Heart right ventricle (tissue), 16 donors: ENCODE data around the gene BRPF1. TPM values are rescaled to one million over a fixed set of nuclear protein-coding genes. Genes with fewer than 3 reads are reported as not detected.

ENCODE experiments used
- ATAC-seq, 8 donors: fragments of 200-7000 bp; cut with Tn5 transposase; one replicate each; pipeline ENCODE4 v1.9.1; 2020; ENCODE audit warnings: mild to moderate bottlenecking in 8 of 8, moderate library complexity in 8 of 8, moderate number of reproducible peaks in 1 of 8
- DNase-seq, 2 donors: peaks; one replicate each; pipeline ENCODE4 v3.0.0-alpha.2; 2020
- H3K27ac ChIP-seq, 10 donors: fragments of 200-600 bp; sonication (generic) in 2 of 10; one replicate each; pipeline versions ENCODE4 v1.5.0 to v1.8.0; 2020 to 2022; ENCODE audit warnings: mild to moderate bottlenecking in 3 of 10
- H3K27me3 ChIP-seq, 7 donors: fragments of 200-600 bp; one replicate each; pipeline ENCODE4 v1.8.0; 2021 to 2022; ENCODE audit warnings: mild to moderate bottlenecking in 2 of 7
- H3K36me3 ChIP-seq, 9 donors: fragments of 200-600 bp; sonication (generic) in 1 of 9; one replicate each; pipeline versions ENCODE4 v1.5.0 to v1.8.0; 2020 to 2022; ENCODE audit warnings: mild to moderate bottlenecking in 2 of 9
- H3K4me1 ChIP-seq, 9 donors: fragments of 200-600 bp; sonication (generic) in 1 of 9; one replicate each; pipeline versions ENCODE4 v1.5.0 to v1.8.0; 2020 to 2022; ENCODE audit warnings: mild to moderate bottlenecking in 4 of 9
- H3K4me3 ChIP-seq, 10 donors: fragments of 200-600 bp; sonication (generic) in 2 of 10; one replicate each; pipeline versions ENCODE4 v1.5.0 to v1.8.0; 2020 to 2022; ENCODE audit warnings: mild to moderate bottlenecking in 7 of 10, moderate library complexity in 2 of 10
- H3K9me3 ChIP-seq, 11 donors: fragments of 200-600 bp in 10 of 11; sonication (generic) in 2 of 11; one replicate each; pipeline versions ENCODE4 v1.5.0 to v1.8.0; 2013 to 2022; ENCODE audit warnings: mild to moderate bottlenecking in 2 of 11, control low read depth in 1 of 11, moderate library complexity in 1 of 11
- WGBS, 2 donors: extraction: QIAGEN DNeasy Blood & Tissue Kit; methylation state at CpG; one replicate each; pipeline ENCODE4 v1.1.7; 2013; ENCODE audit warnings: inconsistent platforms in 1 of 2; 5-methylcytosine and 5-hydroxymethylcytosine counted together
- intact Hi-C, 10 donors: fragments of 100-400 bp; cut with DNase I; formaldehyde crosslinking; loops; one replicate each; pipeline versions ENCODE4 v1.11.1 to v1.14.2; 2022
- polyA plus RNA-seq, 2 donors: library from polyadenylated mRNA; stranded (reverse); fragments of 200-250 nt; gene quantifications; one replicate each; pipeline ENCODE4 v1.2.3, GENCODE V29; 2013
- total RNA-seq, 10 donors: library from RNA; stranded (reverse); fragmentation: NEBNext Ultra II Directional in 3 of 10; extraction: Animal tissue kit (Norgen Biotek cat#: 25700) in 3 of 10; gene quantifications; one replicate each; pipeline versions ENCODE4 v1.2.1 to v1.2.4, GENCODE V29; 2021 to 2023
- TF ChIP-seq, protein P1 (sequence below), 9 donors: fragments of 200-600 bp; sonication (generic) in 2 of 9; IDR thresholded peaks; one replicate each; pipeline versions ENCODE4 v1.5.0 to v1.8.0; 2021 to 2022; ENCODE audit warnings: antibody characterized with exemption in 9 of 9, mild to moderate bottlenecking in 5 of 9, moderate library complexity in 1 of 9
- donor health status: Arrhythmogenic right ventricular cardiomyopathy.
- donor health status: ischemic (EF 13 %, LVEDD 7.1; RV severe dilation, severe dysfunction).
- donor health status: healthy with polysubstance abuse.
- donor health status: DM: no; HTN: yes; CAD: no.
- donor health status: DM: no; HTN: no; CAD: no.
- donor health status: ischemic (EF 25% LVEDD 6.9; RV normal size, moderate dysfunction).
- donor health status: ischemic (EF 25% LVEDD 5.7; RV mildly dilated, moderate dysfunction).
- donor health status: healthy.
- donor health status: DM: yes; HTN: yes; CAD: no.
- donor health status: Ischemic cardiomyopathy.
- donor health status: ischemic (EF 35%, LVEDD 5.7; RV mildly dilated, moderate dysfunction).
- donor health status: nonischemic (EF 11% LVEDD 7.7; RV severe dilation, severe dysfunction).
- donor health status: DM: yes; HTN: yes; CAD: no.
- donor health status: PGD.
- donor health status: ischemic (EF 29% LVEDD 5.4; RV normal size, mild dysfunction).
- donor health status: nonischemic (EF 23%, LVEDD 6.1; RV moderate dilation, normal function).

The BRPF1 gene
- total and polyA plus RNA-seq, 12 donors: 7.3 to 15.1 (median 8.7) TPM

DNA sequence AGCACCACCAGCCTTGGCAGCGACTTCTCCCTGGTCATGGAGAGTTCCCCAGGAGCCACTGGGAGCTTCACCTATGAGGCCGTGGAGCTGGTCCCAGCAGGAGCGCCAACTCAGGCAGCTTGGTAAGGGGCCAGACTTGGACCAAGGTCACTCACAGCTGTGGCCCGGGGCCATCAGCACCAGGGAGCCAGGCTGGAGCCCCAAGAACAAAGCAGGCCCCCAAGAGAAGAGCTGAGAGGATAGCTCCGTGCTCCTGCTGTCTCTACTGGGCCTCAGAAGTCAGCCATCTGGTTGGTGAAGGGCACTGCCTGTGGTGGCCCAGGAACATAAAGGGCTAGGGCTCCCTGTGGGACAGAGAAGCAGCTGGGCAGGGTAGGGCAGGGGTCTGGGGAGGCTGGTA lies 42.6 kb upstream of the BRPF1 start:
- Histone ChIP-seq H3K4me1 (peaks cover 0 to 16% (median 0%) of the 10 kb centered on the region in 9 donors), H3K36me3 (peaks cover 17 to 100% (median 91%) of the 10 kb centered on the region in 9 donors), H3K4me3 (no peak overlapping the region), H3K27me3 (no peaks in the 10 kb centered on the region), H3K27ac (no peak overlapping the region), H3K9me3 (no peaks in the 10 kb centered on the region)
- no peak for ATAC-seq
- 91 to 95% methylated on average over 5 of the region's 5 CpGs for WGBS, 2 donors
- intact Hi-C loops: no loop called here
- TF ChIP-seq, protein P1, sequence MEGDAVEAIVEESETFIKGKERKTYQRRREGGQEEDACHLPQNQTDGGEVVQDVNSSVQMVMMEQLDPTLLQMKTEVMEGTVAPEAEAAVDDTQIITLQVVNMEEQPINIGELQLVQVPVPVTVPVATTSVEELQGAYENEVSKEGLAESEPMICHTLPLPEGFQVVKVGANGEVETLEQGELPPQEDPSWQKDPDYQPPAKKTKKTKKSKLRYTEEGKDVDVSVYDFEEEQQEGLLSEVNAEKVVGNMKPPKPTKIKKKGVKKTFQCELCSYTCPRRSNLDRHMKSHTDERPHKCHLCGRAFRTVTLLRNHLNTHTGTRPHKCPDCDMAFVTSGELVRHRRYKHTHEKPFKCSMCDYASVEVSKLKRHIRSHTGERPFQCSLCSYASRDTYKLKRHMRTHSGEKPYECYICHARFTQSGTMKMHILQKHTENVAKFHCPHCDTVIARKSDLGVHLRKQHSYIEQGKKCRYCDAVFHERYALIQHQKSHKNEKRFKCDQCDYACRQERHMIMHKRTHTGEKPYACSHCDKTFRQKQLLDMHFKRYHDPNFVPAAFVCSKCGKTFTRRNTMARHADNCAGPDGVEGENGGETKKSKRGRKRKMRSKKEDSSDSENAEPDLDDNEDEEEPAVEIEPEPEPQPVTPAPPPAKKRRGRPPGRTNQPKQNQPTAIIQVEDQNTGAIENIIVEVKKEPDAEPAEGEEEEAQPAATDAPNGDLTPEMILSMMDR (IDR thresholded peaks at IDR 0.05): no peak
- DNase-seq: no peak

DNA sequence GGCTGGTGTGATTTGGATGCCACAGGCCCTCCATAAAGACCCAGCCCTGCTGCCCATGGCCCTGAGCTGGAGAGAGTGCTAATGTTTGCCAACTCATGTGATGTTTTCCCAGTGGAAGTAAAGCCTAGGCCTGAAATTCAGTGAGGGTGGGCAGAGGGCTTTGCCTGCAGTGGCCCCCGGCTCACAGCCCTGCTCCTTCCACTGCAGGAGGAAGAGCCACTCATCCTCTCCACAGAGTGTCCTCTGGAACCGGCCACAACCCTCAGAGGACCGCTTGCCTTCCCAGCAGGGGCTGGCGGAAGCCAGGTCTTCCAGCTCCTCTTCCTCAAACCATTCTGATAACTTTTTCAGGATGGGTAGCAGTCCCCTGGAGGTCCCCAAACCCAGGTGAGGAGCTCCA lies 41.8 kb upstream of the BRPF1 start:
- peaks cover 14 to 100% (median 83%) of the 10 kb centered on the region in 9 donors for H3K36me3 ChIP-seq
- WGBS, 2 donors: 93 to 94% methylated on average over 4 of the region's 4 CpGs
- DNase-seq: no peak
- no peaks in the 10 kb centered on the region for H3K9me3 ChIP-seq
- intact Hi-C loops: no loop called here
- no peak overlapping the region for H3K4me3 ChIP-seq
- no peak overlapping the region for H3K27ac ChIP-seq
- H3K27me3 ChIP-seq: no peaks in the 10 kb centered on the region
- TF ChIP-seq, protein P1 (IDR thresholded peaks at IDR 0.05): no peak
- H3K4me1 ChIP-seq: peaks cover 0 to 16% (median 0%) of the 10 kb centered on the region in 9 donors
- ATAC-seq: no peak

DNA sequence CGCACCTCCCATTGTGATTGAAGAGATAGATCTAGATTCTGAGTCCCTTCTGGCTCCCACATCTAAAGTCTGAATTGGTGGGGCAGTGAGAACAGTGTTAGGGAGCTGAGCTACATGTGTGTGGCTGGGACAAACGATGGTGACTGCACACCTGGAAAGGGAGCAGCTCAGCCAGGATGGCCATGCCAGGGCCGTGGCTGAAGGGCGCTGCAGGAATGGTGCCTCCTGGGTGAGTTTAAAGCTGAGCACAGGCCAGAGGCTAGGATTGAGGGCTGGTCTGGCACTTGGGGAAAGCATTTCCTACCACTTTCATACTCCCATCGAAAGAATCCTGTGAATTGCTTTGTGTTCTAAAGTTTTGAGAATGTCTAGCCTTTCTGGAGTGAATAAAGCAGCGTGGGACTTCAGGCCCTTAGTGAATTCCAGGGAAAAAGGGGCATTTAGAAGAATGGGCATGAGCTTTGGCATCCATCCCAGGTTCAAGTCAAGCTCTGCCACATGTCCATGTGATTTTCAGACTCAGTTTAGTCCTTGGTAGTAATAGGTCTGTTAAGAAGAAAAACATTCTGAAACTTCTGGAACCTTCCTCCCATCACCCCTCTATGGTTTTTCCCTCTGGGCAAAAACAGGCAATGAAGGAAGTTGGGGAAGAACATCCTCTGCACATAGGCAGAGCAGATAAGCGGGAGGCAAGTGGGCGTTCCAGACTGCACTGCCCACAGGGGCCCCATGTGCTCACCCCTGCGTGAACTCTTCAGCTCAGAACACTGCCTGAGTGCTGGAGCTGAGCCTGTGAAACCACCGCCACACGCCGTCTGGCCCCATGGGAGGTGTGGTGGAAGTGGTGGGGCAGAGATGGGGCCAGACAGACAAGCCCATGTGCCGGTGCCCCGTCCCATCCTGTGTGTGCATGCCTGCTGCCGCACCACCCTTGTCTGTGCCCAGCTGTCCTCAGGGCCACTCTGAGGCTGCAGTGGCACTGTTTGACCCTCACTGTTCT lies 40.8 kb upstream of the BRPF1 start:
- intact Hi-C loops: no loop called here
- TF ChIP-seq, protein P1 (IDR thresholded peaks at IDR 0.05): no peak
- ATAC-seq (peak in 7 of 8 donors; percentile 23 to 86 (median 44)), DNase-seq (no peak)
- 67 to 73% methylated on average over 15 of the region's 15 CpGs for WGBS, 2 donors
- Histone ChIP-seq H3K27me3 (no peaks in the 10 kb centered on the region), H3K9me3 (no peaks in the 10 kb centered on the region), H3K4me1 (peaks cover 0 to 16% (median 0%) of the 10 kb centered on the region in 9 donors), H3K36me3 (peaks cover 8 to 100% (median 75%) of the 10 kb centered on the region in 9 donors), H3K27ac (peak overlapping the region in 1 of 10 donors; percentile 20), H3K4me3 (no peak overlapping the region)

DNA sequence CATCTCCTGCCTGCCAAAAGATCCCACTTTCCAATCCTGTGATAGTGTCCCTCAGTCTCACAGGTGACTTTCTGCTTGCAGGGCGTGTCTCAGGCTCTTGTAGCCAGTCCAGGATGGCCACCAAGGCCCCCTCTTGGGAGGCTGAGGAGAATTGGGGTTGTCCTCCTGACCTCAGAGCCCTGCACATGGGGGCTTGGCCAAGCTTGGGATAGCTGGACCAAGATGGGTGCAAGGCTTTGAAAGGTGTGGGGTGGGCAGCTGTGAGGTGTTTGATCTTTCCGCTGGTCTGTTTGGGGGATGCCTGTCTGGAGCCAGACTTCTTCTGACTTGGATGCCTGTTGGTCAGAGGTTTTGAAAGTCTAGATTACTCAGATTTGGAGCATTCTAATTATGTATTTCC lies 39.9 kb upstream of the BRPF1 start:
- Histone ChIP-seq H3K27me3 (no peaks in the 10 kb centered on the region), H3K4me3 (no peak overlapping the region), H3K36me3 (peaks cover 6 to 100% (median 70%) of the 10 kb centered on the region in 9 donors), H3K27ac (no peak overlapping the region), H3K4me1 (peaks cover 0 to 23% (median 6%) of the 10 kb centered on the region in 9 donors), H3K9me3 (no peaks in the 10 kb centered on the region)
- ATAC-seq: no peak
- WGBS, 2 donors: 95 to 97% methylated on average over 2 of the region's 2 CpGs
- DNase-seq: no peak
- intact Hi-C loops: no loop called here
- TF ChIP-seq, protein P1 (IDR thresholded peaks at IDR 0.05): no peak
